Activated CD4-positive, alpha-beta T cell treated with anti-CD3 and anti-CD28 coated beads, Interleukin-2, amount 10 ng/mL, durations not matched to agents 24 days and 14 days (primary cell): ENCODE data around the gene ABCA6. TPM values are rescaled to one million over a fixed set of nuclear protein-coding genes. Genes with fewer than 3 reads are reported as not detected.

Experiments used
- DNase-seq: peaks from one replicate; pipeline ENCODE4 v3.0.0; 2022
- H3K27ac Mint-ChIP-seq: one replicate; pipeline ENCODE4 v1.8.0; 2022; ENCODE audit warnings: mild to moderate bottlenecking, mixed read lengths
- H3K27me3 Mint-ChIP-seq: one replicate; pipeline ENCODE4 v1.8.0; 2022; ENCODE audit warnings: mixed read lengths
- H3K36me3 Mint-ChIP-seq: one replicate; pipeline ENCODE4 v1.8.0; 2022; ENCODE audit warnings: low read depth, mild to moderate bottlenecking, mixed read lengths
- H3K4me1 Mint-ChIP-seq: one replicate; pipeline ENCODE4 v1.8.0; 2021; ENCODE audit warnings: mixed read lengths
- H3K4me3 Mint-ChIP-seq: one replicate; pipeline ENCODE4 v1.8.0; 2022; ENCODE audit warnings: mild to moderate bottlenecking, moderate library complexity, mixed read lengths
- H3K9me3 Mint-ChIP-seq: one replicate; pipeline ENCODE4 v1.8.0; 2021; ENCODE audit warnings: mixed read lengths
- intact Hi-C: fragments of 100-400 bp; cut with micrococcal nuclease; formaldehyde crosslinking; loops from one replicate; pipeline ENCODE4 v1.15.1; 2023
- total RNA-seq: library from RNA; stranded (reverse); gene quantifications from 2 replicates; pipeline ENCODE4 v1.2.3, GENCODE V29; 2022

The ABCA6 gene
- total RNA-seq, 1 donor from 2014 or later = not detected

- no peak overlapping the region for H3K4me3 Mint-ChIP-seq
- intact Hi-C loops = no loop called here
- DNase-seq = no peak
Observed at GRCh38 chr17:69164206-69164605, 22.5 kb upstream of the ABCA6 start.

GRCh38 chr17:69159418-69159817 is 17.7 kb upstream of the ABCA6 start:
- Mint-ChIP-seq H3K4me1 (no peaks in the 10 kb centered on the region), H3K9me3 (no peaks in the 10 kb centered on the region), H3K27ac (no peak overlapping the region), H3K27me3 (no peaks in the 10 kb centered on the region), H3K36me3 (no peaks in the 10 kb centered on the region), H3K4me3 (no peak overlapping the region)
- intact Hi-C loops = no loop called here
- DNase-seq = no peak

More at GRCh38 chr17:69164206-69164605, 22.5 kb upstream of the ABCA6 start:
- Mint-ChIP-seq H3K36me3 (no peaks in the 10 kb centered on the region), H3K9me3 (no peaks in the 10 kb centered on the region), H3K4me1 (no peaks in the 10 kb centered on the region), H3K27me3 (no peaks in the 10 kb centered on the region), H3K27ac (no peak overlapping the region)

- no peak overlapping the region for H3K27ac Mint-ChIP-seq
- DNase-seq = no peak
- intact Hi-C loops = no loop called here
- H3K36me3 Mint-ChIP-seq = no peaks in the 10 kb centered on the region
- no peaks in the 10 kb centered on the region for H3K27me3 Mint-ChIP-seq
- no peaks in the 10 kb centered on the region for H3K9me3 Mint-ChIP-seq
- no peaks in the 10 kb centered on the region for H3K4me1 Mint-ChIP-seq
- H3K4me3 Mint-ChIP-seq = no peak overlapping the region
Observed at GRCh38 chr17:69154267-69154666, 12.6 kb upstream of the ABCA6 start.

GRCh38 chr17:69150333-69150732 is 8.6 kb upstream of the ABCA6 start:
- H3K4me3 Mint-ChIP-seq = no peak overlapping the region
- no peaks in the 10 kb centered on the region for H3K9me3 Mint-ChIP-seq
- intact Hi-C loops = no loop called here

GRCh38 chr17:69147460-69147859 is 5.8 kb upstream of the ABCA6 start:
- no peak overlapping the region for H3K27ac Mint-ChIP-seq

More at GRCh38 chr17:69150333-69150732, 8.6 kb upstream of the ABCA6 start:
- no peak overlapping the region for H3K27ac Mint-ChIP-seq
- H3K27me3 Mint-ChIP-seq = no peaks in the 10 kb centered on the region
- DNase-seq = no peak
- H3K36me3 Mint-ChIP-seq = no peaks in the 10 kb centered on the region
- no peaks in the 10 kb centered on the region for H3K4me1 Mint-ChIP-seq

GRCh38 chr17:69144331-69145255 is 2.9 kb upstream of the ABCA6 start:
- intact Hi-C loops = no loop called here
- no peaks in the 10 kb centered on the region for H3K4me1 Mint-ChIP-seq
- peaks cover 3% of the 10 kb centered on the region for H3K27me3 Mint-ChIP-seq
- H3K36me3 Mint-ChIP-seq = no peaks in the 10 kb centered on the region
- no peaks in the 10 kb centered on the region for H3K9me3 Mint-ChIP-seq
- no peak for DNase-seq
- H3K4me3 Mint-ChIP-seq = no peak overlapping the region
- no peak overlapping the region for H3K27ac Mint-ChIP-seq

More at GRCh38 chr17:69147460-69147859, 5.8 kb upstream of the ABCA6 start:
- intact Hi-C loops = no loop called here
- Mint-ChIP-seq H3K9me3 (no peaks in the 10 kb centered on the region), H3K36me3 (no peaks in the 10 kb centered on the region), H3K4me1 (no peaks in the 10 kb centered on the region), H3K4me3 (no peak overlapping the region), H3K27me3 (no peaks in the 10 kb centered on the region)
- no peak for DNase-seq

- H3K27ac Mint-ChIP-seq = no peak overlapping the region
- intact Hi-C loops = no loop called here
- H3K27me3 Mint-ChIP-seq = peaks cover 3% of the 10 kb centered on the region
- DNase-seq = no peak
- no peaks in the 10 kb centered on the region for H3K4me1 Mint-ChIP-seq
- no peaks in the 10 kb centered on the region for H3K9me3 Mint-ChIP-seq
- no peaks in the 10 kb centered on the region for H3K36me3 Mint-ChIP-seq
- no peak overlapping the region for H3K4me3 Mint-ChIP-seq
Observed at GRCh38 chr17:69143683-69144231, 2.1 kb upstream of the ABCA6 start.

- Mint-ChIP-seq H3K4me1 (no peaks in the 10 kb centered on the region), H3K9me3 (no peaks in the 10 kb centered on the region), H3K4me3 (no peak overlapping the region), H3K36me3 (no peaks in the 10 kb centered on the region), H3K27ac (no peak overlapping the region), H3K27me3 (peaks cover 3% of the 10 kb centered on the region)
- DNase-seq = no peak
- intact Hi-C loops = no loop called here
Observed at GRCh38 chr17:69143151-69143550, 1.5 kb upstream of the ABCA6 start.

- Mint-ChIP-seq H3K4me1 (no peaks in the 10 kb centered on the region), H3K27ac (no peak overlapping the region), H3K27me3 (peaks cover 3% of the 10 kb centered on the region), H3K9me3 (no peaks in the 10 kb centered on the region), H3K36me3 (no peaks in the 10 kb centered on the region), H3K4me3 (no peak overlapping the region)
- intact Hi-C loops = no loop called here
- DNase-seq = no peak
Observed at GRCh38 chr17:69142175-69142802, 594 bp upstream of the ABCA6 start.

GRCh38 chr17:69134112-69134511 is 7.6 kb downstream of the ABCA6 start:
- no peak for DNase-seq
- intact Hi-C loops = no loop called here

GRCh38 chr17:69130627-69131296 is 10.9 kb downstream of the ABCA6 start:
- no peaks in the 10 kb centered on the region for H3K9me3 Mint-ChIP-seq
- H3K4me3 Mint-ChIP-seq = no peak overlapping the region
- no peaks in the 10 kb centered on the region for H3K4me1 Mint-ChIP-seq
- no peak overlapping the region for H3K27ac Mint-ChIP-seq
- intact Hi-C loops = no loop called here
- no peaks in the 10 kb centered on the region for H3K36me3 Mint-ChIP-seq
- no peaks in the 10 kb centered on the region for H3K27me3 Mint-ChIP-seq
- DNase-seq = no peak

More at GRCh38 chr17:69134112-69134511, 7.6 kb downstream of the ABCA6 start:
- Mint-ChIP-seq H3K4me3 (no peak overlapping the region), H3K27me3 (no peaks in the 10 kb centered on the region), H3K9me3 (no peaks in the 10 kb centered on the region), H3K27ac (no peak overlapping the region), H3K36me3 (no peaks in the 10 kb centered on the region), H3K4me1 (no peaks in the 10 kb centered on the region)

GRCh38 chr17:69123626-69124025 is 18.1 kb downstream of the ABCA6 start:
- Mint-ChIP-seq H3K36me3 (no peaks in the 10 kb centered on the region), H3K27me3 (no peaks in the 10 kb centered on the region), H3K4me1 (no peaks in the 10 kb centered on the region), H3K27ac (no peak overlapping the region), H3K9me3 (no peaks in the 10 kb centered on the region), H3K4me3 (no peak overlapping the region)
- no peak for DNase-seq
- intact Hi-C loops = no loop called here

GRCh38 chr17:69122065-69122464 is 19.6 kb downstream of the ABCA6 start:
- no peaks in the 10 kb centered on the region for H3K4me1 Mint-ChIP-seq
- no peak overlapping the region for H3K4me3 Mint-ChIP-seq
- H3K27ac Mint-ChIP-seq = no peak overlapping the region
- H3K27me3 Mint-ChIP-seq = no peaks in the 10 kb centered on the region
- H3K9me3 Mint-ChIP-seq = no peaks in the 10 kb centered on the region
- DNase-seq = no peak
- intact Hi-C loops = no loop called here
- no peaks in the 10 kb centered on the region for H3K36me3 Mint-ChIP-seq
